ENCODE data around the gene HAUS1. TPM values are rescaled to one million over a fixed set of nuclear protein-coding genes. Genes with fewer than 3 reads are reported as not detected.
"Not testable (repeated sequence)": the region's sequence is repeated elsewhere in the genome, so short reads cannot be mapped to it uniquely, and the experiment has no call there.

Gene HAUS1
- polyA plus RNA-seq, 1 experiment: 13.8 TPM

- DNase-seq (ENCODE audit: low read depth): peak; percentile 82
- TF ChIP-seq CTCF (IDR thresholded peaks at IDR 0.05; ENCODE audit: insufficient read depth, low read depth, low read length): no peak
- no peaks in the 10 kb centered on the region for H3K36me3 ChIP-seq (ENCODE audit: control insufficient read depth, insufficient read depth, low read length)
- CTCF ChIA-PET: interaction anchor here (1.0 to 1.7 kb wide), 3 partner anchors 18 to 502 kb away, joined by 3 to 16 read pairs (median 5); a partner anchor contains a TSS
- H3K4me3 ChIP-seq (ENCODE audit: low read depth, low read length): no peak overlapping the region
- H3K27me3 ChIP-seq (ENCODE audit: control insufficient read depth, insufficient read depth, low read length): no peaks in the 10 kb centered on the region
- POLR2A ChIA-PET: interaction anchor here (0.6 kb wide), 2 partner anchors 28 to 85 kb away, joined by 5 to 7 read pairs; no protein-coding TSS in a partner anchor
Observed at GRCh38 chr18:46155641-46156051, 51.5 kb downstream of the HAUS1 start.

- ChIA-PET POLR2A (no interaction called here), CTCF (interaction anchor here (1.0 to 4.0 kb wide), 4 partner anchors 17 to 502 kb away, joined by 3 to 53 read pairs (median 10); a partner anchor contains a TSS)
- Histone ChIP-seq H3K36me3 (ENCODE audit: control insufficient read depth, insufficient read depth, low read length) (no peaks in the 10 kb centered on the region), H3K4me3 (ENCODE audit: low read depth, low read length) (no peak overlapping the region), H3K27me3 (ENCODE audit: control insufficient read depth, insufficient read depth, low read length) (no peaks in the 10 kb centered on the region)
- no peak for DNase-seq (ENCODE audit: low read depth)
- no peak for TF ChIP-seq CTCF (IDR thresholded peaks at IDR 0.05; ENCODE audit: insufficient read depth, low read depth, low read length)
Observed at GRCh38 chr18:46156124-46156745, 52.0 kb downstream of the HAUS1 start.

GRCh38 chr18:46156843-46157242, 52.7 kb downstream of the HAUS1 start:
- ChIA-PET CTCF (interaction anchor here (4.0 kb wide), 1 partner anchor 16 kb away, joined by 53 read pairs; a partner anchor contains a TSS), POLR2A (no interaction called here)
- TF ChIP-seq CTCF (IDR thresholded peaks at IDR 0.05; ENCODE audit: insufficient read depth, low read depth, low read length): no peak
- DNase-seq (ENCODE audit: low read depth): no peak
- no peak overlapping the region for H3K4me3 ChIP-seq (ENCODE audit: low read depth, low read length)
- no peaks in the 10 kb centered on the region for H3K27me3 ChIP-seq (ENCODE audit: control insufficient read depth, insufficient read depth, low read length)
- H3K36me3 ChIP-seq (ENCODE audit: control insufficient read depth, insufficient read depth, low read length): no peaks in the 10 kb centered on the region

- H3K27me3 ChIP-seq (ENCODE audit: control insufficient read depth, insufficient read depth, low read length): no peaks in the 10 kb centered on the region
- H3K4me3 ChIP-seq (ENCODE audit: low read depth, low read length): no peak overlapping the region
- DNase-seq (ENCODE audit: low read depth): no peak
- CTCF ChIA-PET: interaction anchor here (1.0 to 4.0 kb wide), 5 partner anchors 9 to 500 kb away, joined by 3 to 53 read pairs (median 5); a partner anchor contains a TSS
- TF ChIP-seq CTCF (IDR thresholded peaks at IDR 0.05; ENCODE audit: insufficient read depth, low read depth, low read length): no peak
- POLR2A ChIA-PET: interaction anchor here (0.6 kb wide), 1 partner anchor 635 kb away, joined by 4 read pairs; no protein-coding TSS in a partner anchor
- H3K36me3 ChIP-seq (ENCODE audit: control insufficient read depth, insufficient read depth, low read length): no peaks in the 10 kb centered on the region
Observed at GRCh38 chr18:46158499-46158898, 54.3 kb downstream of the HAUS1 start.

GRCh38 chr18:46160050-46160798, 56.0 kb downstream of the HAUS1 start:
- no peak for DNase-seq (ENCODE audit: low read depth)
- POLR2A ChIA-PET: no interaction called here
- Histone ChIP-seq H3K36me3 (ENCODE audit: control insufficient read depth, insufficient read depth, low read length) (no peaks in the 10 kb centered on the region), H3K4me3 (ENCODE audit: low read depth, low read length) (no peak overlapping the region), H3K27me3 (ENCODE audit: control insufficient read depth, insufficient read depth, low read length) (no peaks in the 10 kb centered on the region)
- TF ChIP-seq CTCF (IDR thresholded peaks at IDR 0.05; ENCODE audit: insufficient read depth, low read depth, low read length): no peak
- CTCF ChIA-PET: interaction anchor here (0.9 to 5.1 kb wide), 6 partner anchors 9 to 498 kb away, joined by 4 to 53 read pairs (median 7); a partner anchor contains a TSS

GRCh38 chr18:46160840-46161239, 56.7 kb downstream of the HAUS1 start:
- H3K27me3 ChIP-seq (ENCODE audit: control insufficient read depth, insufficient read depth, low read length); DNase-seq (ENCODE audit: low read depth); H3K4me3 ChIP-seq (ENCODE audit: low read depth, low read length); H3K36me3 ChIP-seq (ENCODE audit: control insufficient read depth, insufficient read depth, low read length); POLR2A ChIA-PET: not testable (repeated sequence)
- CTCF ChIA-PET: interaction anchor here (1.3 to 5.1 kb wide), 3 partner anchors 9 to 13 kb away, joined by 5 to 45 read pairs (median 5); a partner anchor contains a TSS
